Measurements from ENCODE around the gene TAF4. TPM values are rescaled to one million over a fixed set of nuclear protein-coding genes. Genes with fewer than 3 reads are reported as not detected.

The TAF4 gene
- total and polyA plus RNA-seq, 2 of the 13 experiments (the other 11 are each of a cell fraction or from before 2014, with no cell fraction given), result 5.9 to 12.0 TPM

DNA sequence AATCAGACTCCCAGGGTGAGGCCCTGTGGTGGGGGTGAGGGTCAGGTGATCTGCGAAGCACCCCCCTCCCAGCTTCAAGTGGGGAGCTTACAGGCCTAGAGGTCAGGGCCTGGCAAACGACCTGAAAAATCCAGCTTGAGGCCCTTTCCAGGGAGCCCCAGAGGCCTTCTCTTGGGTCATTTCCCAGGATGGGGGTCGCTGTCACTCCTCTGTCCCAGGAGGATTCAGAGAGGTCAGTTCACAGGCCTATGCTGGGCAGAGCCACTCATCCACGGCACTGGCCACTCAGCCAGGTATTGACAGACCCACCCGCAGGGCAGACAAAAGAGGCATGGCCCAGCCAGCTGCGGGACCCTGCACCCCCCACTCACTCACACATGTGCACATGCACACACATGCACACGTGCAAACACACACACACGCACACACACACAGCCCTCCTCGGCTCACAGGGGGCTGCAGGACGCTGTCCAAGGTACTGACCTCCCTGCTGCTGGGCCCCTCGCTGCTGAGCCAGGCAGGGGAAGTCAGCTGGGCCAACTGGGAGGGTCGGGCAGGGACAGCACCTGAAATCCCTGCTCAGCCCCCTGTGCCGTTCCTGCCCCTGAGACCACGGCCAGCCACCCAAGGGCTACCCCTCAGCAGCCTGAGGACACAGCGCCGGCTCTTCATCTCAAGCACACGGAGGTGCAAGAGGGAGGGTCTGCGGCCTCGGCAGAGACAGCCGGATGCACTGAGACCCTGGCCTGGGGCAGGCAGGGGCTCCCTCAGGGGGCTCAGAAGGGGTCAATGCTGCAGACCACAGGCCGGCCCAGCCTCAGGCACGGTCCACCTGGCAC, 113.8 kb downstream of the TAF4 start (continued):
- TF ChIP-seq, protein P1, sequence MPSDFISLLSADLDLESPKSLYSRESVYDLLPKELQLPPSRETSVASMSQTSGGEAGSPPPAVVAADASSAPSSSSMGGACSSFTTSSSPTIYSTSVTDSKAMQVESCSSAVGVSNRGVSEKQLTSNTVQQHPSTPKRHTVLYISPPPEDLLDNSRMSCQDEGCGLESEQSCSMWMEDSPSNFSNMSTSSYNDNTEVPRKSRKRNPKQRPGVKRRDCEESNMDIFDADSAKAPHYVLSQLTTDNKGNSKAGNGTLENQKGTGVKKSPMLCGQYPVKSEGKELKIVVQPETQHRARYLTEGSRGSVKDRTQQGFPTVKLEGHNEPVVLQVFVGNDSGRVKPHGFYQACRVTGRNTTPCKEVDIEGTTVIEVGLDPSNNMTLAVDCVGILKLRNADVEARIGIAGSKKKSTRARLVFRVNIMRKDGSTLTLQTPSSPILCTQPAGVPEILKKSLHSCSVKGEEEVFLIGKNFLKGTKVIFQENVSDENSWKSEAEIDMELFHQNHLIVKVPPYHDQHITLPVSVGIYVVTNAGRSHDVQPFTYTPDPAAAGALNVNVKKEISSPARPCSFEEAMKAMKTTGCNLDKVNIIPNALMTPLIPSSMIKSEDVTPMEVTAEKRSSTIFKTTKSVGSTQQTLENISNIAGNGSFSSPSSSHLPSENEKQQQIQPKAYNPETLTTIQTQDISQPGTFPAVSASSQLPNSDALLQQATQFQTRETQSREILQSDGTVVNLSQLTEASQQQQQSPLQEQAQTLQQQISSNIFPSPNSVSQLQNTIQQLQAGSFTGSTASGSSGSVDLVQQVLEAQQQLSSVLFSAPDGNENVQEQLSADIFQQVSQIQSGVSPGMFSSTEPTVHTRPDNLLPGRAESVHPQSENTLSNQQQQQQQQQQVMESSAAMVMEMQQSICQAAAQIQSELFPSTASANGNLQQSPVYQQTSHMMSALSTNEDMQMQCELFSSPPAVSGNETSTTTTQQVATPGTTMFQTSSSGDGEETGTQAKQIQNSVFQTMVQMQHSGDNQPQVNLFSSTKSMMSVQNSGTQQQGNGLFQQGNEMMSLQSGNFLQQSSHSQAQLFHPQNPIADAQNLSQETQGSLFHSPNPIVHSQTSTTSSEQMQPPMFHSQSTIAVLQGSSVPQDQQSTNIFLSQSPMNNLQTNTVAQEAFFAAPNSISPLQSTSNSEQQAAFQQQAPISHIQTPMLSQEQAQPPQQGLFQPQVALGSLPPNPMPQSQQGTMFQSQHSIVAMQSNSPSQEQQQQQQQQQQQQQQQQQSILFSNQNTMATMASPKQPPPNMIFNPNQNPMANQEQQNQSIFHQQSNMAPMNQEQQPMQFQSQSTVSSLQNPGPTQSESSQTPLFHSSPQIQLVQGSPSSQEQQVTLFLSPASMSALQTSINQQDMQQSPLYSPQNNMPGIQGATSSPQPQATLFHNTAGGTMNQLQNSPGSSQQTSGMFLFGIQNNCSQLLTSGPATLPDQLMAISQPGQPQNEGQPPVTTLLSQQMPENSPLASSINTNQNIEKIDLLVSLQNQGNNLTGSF (CRISPR knock-in tag; IDR thresholded peaks at IDR 0.05), result peak; percentile 98
- TF ChIP-seq ARNTL (CRISPR knock-in tag; IDR thresholded peaks at IDR 0.05), result peak; percentile 94
- TF ChIP-seq, protein P2, sequence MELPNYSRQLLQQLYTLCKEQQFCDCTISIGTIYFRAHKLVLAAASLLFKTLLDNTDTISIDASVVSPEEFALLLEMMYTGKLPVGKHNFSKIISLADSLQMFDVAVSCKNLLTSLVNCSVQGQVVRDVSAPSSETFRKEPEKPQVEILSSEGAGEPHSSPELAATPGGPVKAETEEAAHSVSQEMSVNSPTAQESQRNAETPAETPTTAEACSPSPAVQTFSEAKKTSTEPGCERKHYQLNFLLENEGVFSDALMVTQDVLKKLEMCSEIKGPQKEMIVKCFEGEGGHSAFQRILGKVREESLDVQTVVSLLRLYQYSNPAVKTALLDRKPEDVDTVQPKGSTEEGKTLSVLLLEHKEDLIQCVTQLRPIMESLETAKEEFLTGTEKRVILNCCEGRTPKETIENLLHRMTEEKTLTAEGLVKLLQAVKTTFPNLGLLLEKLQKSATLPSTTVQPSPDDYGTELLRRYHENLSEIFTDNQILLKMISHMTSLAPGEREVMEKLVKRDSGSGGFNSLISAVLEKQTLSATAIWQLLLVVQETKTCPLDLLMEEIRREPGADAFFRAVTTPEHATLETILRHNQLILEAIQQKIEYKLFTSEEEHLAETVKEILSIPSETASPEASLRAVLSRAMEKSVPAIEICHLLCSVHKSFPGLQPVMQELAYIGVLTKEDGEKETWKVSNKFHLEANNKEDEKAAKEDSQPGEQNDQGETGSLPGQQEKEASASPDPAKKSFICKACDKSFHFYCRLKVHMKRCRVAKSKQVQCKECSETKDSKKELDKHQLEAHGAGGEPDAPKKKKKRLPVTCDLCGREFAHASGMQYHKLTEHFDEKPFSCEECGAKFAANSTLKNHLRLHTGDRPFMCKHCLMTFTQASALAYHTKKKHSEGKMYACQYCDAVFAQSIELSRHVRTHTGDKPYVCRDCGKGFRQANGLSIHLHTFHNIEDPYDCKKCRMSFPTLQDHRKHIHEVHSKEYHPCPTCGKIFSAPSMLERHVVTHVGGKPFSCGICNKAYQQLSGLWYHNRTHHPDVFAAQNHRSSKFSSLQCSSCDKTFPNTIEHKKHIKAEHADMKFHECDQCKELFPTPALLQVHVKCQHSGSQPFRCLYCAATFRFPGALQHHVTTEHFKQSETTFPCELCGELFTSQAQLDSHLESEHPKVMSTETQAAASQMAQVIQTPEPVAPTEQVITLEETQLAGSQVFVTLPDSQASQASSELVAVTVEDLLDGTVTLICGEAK (IDR thresholded peaks at IDR 0.05), result no peak
- TF ChIP-seq, protein P2 (CRISPR knock-in tag; IDR thresholded peaks at IDR 0.05), result peak; percentile 95
- TF ChIP-seq CREM (IDR thresholded peaks at IDR 0.05), result no peak
- no peak for TF ChIP-seq CREM (CRISPR knock-in tag; IDR thresholded peaks at IDR 0.05)
- TF ChIP-seq, protein P3, sequence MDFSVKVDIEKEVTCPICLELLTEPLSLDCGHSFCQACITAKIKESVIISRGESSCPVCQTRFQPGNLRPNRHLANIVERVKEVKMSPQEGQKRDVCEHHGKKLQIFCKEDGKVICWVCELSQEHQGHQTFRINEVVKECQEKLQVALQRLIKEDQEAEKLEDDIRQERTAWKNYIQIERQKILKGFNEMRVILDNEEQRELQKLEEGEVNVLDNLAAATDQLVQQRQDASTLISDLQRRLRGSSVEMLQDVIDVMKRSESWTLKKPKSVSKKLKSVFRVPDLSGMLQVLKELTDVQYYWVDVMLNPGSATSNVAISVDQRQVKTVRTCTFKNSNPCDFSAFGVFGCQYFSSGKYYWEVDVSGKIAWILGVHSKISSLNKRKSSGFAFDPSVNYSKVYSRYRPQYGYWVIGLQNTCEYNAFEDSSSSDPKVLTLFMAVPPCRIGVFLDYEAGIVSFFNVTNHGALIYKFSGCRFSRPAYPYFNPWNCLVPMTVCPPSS (IDR thresholded peaks at IDR 0.05), result no peak
- TF ChIP-seq ZNF451 (CRISPR knock-in tag; IDR thresholded peaks at IDR 0.05), result peak; percentile 98
- TF ChIP-seq CEBPB (IDR thresholded peaks at IDR 0.05; ENCODE audit: borderline replicate concordance, low read depth, low read length), result no peak
- TF ChIP-seq MAFF (IDR thresholded peaks at IDR 0.05; ENCODE audit: low read depth, low read length), result no peak

Measured in HepG2 (cell line).